GM12891 (cell line): ENCODE measurements around the gene ANKS3.

Experiments
- DNase-seq: peaks from one replicate; pipeline ENCODE4 v3.0.0; 2011; ENCODE audit warnings: low spot score; ENCODE audit not compliant: insufficient read length
- FAIRE-seq: peaks from 2 replicates; lab custom pipeline; 2011; peaks lifted over from hg19 to GRCh38; lab: Jason Lieb, UNC
- PAX5 ChIP-seq: IDR thresholded peaks from 2 replicates; pipeline ENCODE4 v1.6.1; 2011; ENCODE audit warnings: low read length, moderate library complexity, mild to moderate bottlenecking; ENCODE audit not compliant: insufficient read depth, severe bottlenecking
- POLR2A ChIP-seq: IDR thresholded peaks from 2 replicates; pipeline ENCODE4 v1.6.1; 2011; ENCODE audit warnings: low read depth, low read length, control low read depth
- POLR2AphosphoS5 ChIP-seq: IDR thresholded peaks from 2 replicates; pipeline ENCODE4 v1.6.1; 2011; ENCODE audit warnings: low read depth, low read length, control low read depth
- POU2F2 ChIP-seq: IDR thresholded peaks from 2 replicates; pipeline ENCODE4 v1.6.1; 2011; ENCODE audit warnings: low read depth, mild to moderate bottlenecking, control low read depth, low read length, moderate library complexity
- SPI1 ChIP-seq: IDR thresholded peaks from 2 replicates; pipeline ENCODE4 v1.6.1; 2011; ENCODE audit warnings: low read depth, low read length, control low read depth
- TAF1 ChIP-seq: IDR thresholded peaks from 2 replicates; pipeline ENCODE4 v1.6.1; 2011; ENCODE audit warnings: low read depth, low read length, control low read depth

The ANKS3 gene

DNA sequence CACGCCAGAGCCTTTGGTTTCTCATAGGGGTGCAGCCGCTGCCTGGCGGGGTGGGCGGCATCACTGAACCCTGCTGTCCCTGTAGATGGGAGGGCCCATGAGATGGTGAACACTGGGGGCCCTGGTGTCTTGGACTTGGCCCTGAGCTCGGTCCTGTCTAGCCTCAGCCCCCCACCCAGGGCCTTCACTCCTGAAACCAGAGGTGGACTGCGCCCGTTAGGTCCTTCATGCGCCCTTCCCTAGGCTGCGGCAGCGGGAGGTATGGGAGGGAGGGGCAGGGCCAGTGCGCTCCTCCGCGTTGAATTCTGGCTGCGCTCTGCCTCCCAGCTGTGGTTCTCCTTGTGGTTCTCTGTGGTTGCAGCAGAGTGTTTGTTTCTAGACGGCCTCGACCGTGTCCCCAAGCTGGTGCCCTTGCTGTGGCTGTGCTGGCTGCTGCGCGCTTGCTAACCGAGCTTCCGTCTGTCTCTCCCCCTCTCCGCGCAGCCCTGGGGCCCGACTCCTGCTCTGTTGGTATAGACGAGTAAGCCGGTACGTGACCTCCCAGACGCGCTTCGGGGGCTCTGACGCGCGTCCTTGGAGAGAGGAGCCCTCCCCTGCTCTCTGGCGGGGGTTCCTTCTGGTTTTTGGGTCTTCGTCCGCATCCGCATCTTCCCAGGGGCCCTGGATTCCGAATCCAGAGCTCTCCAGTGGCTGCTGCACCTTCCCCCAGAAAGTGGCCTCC lies 48.1 kb downstream of the ANKS3 start:
- no peak for DNase-seq
- FAIRE-seq: no peak
- TF ChIP-seq TAF1: no peak
- TF ChIP-seq POLR2AphosphoS5: no peak
- no peak for TF ChIP-seq PAX5
- TF ChIP-seq SPI1: no peak
- TF ChIP-seq POLR2A: no peak
- TF ChIP-seq POU2F2: no peak

DNA sequence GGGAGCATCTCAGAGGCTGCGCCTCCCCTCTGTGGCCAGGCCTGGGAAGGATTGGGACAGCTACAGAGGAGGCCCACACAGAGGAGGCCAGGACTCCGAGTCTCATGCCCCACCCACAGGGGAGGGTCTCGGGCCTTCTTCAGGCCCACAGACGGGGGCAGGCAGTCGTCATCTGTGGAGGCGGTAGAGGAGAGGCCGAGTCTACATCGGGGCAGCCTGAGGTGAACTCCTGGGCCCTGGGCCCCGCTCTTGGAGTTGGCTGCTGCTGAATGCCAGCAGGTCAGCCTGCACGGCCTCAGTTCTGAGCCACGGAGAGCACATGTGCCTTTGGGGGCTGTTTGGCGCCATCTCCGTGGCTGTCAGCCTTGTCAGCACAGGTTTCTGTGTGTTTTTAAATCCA lies 48.8 kb downstream of the ANKS3 start:
- no peak for TF ChIP-seq SPI1
- no peak for TF ChIP-seq POU2F2
- TF ChIP-seq PAX5: no peak
- TF ChIP-seq POLR2AphosphoS5: no peak
- TF ChIP-seq POLR2A: no peak
- no peak for TF ChIP-seq TAF1
- FAIRE-seq: no peak
- no peak for DNase-seq

DNA sequence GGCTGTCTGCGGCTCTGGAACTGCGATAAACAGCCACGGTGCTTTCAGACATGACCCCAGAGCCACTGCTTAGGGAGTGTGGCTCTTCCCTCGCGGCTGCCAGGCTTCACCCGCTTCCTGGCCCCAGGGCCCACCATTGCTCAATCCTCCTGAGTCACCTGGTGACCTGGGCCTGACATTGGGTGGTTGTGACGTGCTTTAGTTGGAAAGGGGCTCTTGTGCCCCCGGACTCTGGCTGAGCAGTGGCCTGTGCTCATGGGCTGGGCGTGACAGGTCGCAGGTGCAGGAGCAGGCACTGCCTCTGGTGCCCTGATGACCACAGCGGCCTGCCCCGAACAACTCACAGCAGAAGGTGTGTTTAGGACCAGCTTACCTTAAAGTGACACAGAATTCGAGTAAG lies 49.3 kb downstream of the ANKS3 start:
- no peak for FAIRE-seq
- no peak for TF ChIP-seq SPI1
- TF ChIP-seq POLR2A: no peak
- no peak for TF ChIP-seq POLR2AphosphoS5
- TF ChIP-seq POU2F2: no peak
- TF ChIP-seq PAX5: no peak
- no peak for TF ChIP-seq TAF1
- no peak for DNase-seq

DNA sequence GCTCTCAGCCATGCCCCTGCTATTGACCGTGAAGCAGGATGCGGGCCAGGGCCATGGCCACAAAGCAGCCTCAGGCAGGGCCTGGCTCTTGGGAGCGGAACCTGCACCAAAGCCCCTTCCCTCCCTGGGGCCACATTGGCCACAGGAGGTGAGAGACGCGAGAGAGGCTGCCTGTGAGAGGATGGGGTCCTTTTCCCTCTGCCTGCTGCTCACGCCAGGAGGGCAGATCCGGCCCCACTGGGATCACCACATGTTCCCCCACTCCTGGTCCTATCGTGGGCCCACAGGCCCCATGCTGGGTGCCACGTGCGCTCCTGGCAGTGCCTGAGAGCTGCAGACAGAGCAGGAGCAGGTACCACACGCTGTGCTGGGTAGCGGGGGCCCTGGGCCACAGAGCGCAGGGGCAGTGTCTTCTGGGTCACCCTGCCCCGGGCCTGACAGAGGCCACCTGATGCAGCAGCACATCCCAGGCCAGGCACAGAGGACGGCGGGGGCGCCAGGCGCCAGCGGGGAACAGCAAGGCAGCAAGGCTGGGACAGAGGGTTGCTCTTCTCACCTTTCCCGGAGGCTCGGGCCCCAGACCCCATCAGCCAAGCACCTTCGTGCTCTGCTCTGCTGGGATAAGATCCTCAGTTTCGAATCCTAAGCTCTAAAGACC lies 49.9 kb downstream of the ANKS3 start:
- FAIRE-seq: no peak
- TF ChIP-seq SPI1: no peak
- TF ChIP-seq PAX5: no peak
- TF ChIP-seq TAF1: no peak
- no peak for TF ChIP-seq POLR2AphosphoS5
- TF ChIP-seq POU2F2: no peak
- no peak for TF ChIP-seq POLR2A
- no peak for DNase-seq

DNA sequence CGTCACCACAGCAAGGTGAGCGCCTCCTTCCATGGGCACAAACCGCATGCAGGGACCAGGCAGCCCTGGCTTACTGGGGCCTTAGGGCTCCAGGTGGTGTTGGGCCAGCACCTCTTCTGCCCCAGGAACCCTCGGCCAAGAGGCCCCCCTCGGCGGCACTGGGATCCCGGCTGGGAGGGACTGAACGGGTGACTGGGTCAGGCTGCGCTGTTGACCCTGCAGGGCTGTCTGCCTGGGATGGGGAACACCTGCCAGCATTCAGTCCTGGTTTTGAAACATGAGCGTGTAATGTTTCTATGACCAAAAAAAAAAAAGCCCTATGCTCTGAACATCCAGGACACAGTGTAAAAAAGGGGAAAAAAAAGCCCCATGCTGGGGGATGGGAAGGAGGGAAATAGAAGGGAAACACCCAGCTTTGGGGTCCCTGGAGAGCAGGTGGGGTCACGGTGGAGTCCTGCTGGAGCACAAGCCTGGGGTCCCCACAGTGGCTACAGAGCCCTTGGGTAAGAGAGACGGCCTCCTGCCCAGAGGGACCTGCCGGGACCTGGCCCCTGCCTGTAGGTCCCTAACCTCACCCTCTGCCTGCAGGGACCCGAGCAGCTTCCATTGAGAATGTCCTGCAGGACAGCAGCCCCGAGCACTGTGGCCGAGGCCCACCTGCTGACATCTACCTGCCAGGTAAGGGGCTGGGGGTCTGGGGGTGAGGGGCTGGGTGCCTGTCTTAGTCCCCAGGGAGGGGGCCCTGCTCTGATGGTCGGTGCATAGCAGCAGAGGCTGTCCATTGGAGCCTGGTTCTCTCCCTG lies 50.6 kb downstream of the ANKS3 start:
- DNase-seq: no peak
- TF ChIP-seq PAX5 (no peak), POU2F2 (no peak), POLR2A (no peak), POLR2AphosphoS5 (no peak), TAF1 (no peak), SPI1 (no peak)
- FAIRE-seq: no peak

DNA sequence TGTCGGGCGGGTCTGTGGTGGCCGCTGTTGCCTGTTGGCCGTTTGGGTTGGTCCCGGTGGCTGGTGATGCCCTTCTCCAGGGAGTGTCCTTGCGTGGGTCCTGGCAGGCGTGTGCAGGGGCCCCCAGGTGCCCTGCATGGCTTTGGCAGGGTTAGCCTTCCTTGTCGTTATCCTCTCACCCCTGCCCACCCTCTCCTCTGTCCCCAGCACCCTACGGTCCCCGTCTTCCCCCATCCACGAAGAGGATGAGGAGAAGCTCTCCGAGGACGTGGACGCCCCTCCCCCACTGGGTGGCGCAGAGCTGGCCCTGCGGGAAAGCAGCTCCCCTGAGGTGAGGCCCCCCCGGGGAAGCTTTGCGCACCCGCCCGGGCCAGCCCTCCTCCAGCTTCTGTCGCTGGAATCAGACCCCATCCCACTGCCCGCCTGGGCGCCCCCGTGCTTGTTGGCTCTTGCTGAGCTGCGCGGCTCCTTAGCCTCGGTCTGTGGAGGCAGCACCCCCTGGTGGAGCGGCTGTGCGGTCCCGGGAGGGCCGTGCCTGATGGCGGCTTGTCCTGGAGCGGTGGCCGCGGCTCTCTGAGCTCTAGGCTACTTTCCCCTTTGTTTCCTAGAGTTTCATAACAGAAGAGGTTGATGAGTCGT lies 51.3 kb downstream of the ANKS3 start:
- DNase-seq (no peak), FAIRE-seq (no peak)
- no peak for TF ChIP-seq TAF1
- TF ChIP-seq POU2F2: no peak
- TF ChIP-seq PAX5: no peak
- no peak for TF ChIP-seq POLR2AphosphoS5
- TF ChIP-seq POLR2A: no peak
- no peak for TF ChIP-seq SPI1

DNA sequence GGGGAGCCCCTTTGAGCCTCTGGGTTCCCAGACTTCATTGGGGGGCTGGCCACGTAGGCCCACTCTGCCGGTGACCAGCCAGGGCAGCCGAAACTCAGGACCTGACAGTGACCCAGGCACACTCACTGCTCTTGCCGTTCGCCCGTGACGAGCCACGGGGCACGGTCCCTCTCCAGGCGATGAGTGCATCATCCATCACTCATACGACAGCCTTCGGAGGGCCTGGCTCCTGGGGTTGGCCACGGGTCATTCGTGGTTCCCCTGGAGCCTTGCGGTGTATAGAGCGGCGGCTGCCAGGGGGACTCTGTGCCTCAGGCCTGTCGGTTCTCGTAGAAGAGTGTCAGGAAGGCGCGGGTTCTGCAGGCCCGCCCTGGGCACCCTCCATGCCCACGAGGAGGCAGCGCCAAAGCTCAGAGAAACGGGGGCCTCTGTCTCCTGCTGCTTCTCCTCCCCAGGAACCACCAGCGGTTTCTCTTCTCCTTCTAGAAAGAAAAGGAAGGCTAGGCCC lies 51.9 kb downstream of the ANKS3 start:
- no peak for FAIRE-seq
- no peak for TF ChIP-seq POLR2AphosphoS5
- no peak for TF ChIP-seq POU2F2
- no peak for TF ChIP-seq TAF1
- TF ChIP-seq POLR2A: no peak
- TF ChIP-seq SPI1: no peak
- no peak for TF ChIP-seq PAX5
- no peak for DNase-seq

DNA sequence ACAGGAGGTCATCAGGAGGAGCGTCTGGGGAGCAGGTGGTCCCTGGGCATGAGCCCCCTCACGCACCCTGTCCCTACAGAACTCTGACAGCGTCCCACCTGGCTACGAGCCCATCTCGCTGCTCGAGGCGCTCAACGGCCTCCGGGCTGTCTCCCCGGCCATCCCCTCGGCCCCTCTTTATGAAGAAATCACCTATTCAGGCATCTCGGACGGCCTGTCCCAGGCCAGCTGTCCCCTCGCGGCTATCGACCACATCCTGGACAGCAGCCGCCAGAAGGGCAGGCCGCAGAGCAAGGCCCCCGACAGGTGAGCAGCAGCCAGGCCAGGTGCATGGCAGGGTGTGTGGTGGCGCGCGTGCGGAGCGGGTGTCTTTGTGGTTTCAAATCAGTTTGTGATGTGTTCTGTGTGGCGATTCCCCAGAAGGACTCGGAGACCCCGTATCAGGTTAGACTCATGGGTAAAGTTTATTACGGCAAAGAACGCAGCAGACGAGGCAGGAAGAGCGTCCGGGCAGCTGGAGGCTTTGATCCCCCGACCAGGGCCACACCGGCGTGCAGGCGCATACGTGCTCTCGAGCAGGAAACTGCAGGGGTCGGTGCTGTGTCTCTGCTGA lies 52.5 kb downstream of the ANKS3 start:
- TF ChIP-seq POLR2A (no peak), SPI1 (no peak), PAX5 (no peak), TAF1 (no peak), POU2F2 (no peak), POLR2AphosphoS5 (no peak)
- FAIRE-seq (no peak), DNase-seq (no peak)
